Measurements from ENCODE around the gene OR5P2.
"Not testable (repeated sequence)": the region's sequence is repeated elsewhere in the genome, so short reads cannot be mapped to it uniquely, and the experiment has no call there.

Gene OR5P2, protein sequence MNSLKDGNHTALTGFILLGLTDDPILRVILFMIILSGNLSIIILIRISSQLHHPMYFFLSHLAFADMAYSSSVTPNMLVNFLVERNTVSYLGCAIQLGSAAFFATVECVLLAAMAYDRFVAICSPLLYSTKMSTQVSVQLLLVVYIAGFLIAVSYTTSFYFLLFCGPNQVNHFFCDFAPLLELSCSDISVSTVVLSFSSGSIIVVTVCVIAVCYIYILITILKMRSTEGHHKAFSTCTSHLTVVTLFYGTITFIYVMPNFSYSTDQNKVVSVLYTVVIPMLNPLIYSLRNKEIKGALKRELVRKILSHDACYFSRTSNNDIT

DNA sequence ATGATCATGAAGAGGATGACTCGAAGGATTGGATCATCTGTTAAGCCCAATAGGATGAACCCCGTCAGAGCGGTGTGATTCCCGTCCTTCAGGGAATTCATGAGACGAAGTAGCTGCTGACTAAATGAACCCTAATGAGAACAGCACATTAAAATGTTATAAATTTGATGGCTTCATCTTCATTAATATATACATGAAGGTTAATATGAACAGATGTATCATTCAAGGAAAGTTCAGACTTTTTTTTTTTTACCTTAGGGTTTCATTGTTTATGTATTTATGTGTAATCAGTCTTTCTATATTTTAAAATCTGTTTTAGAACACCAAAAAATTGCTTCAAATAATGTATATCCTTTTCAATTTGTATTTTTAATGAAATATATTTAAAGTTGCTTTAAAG lies at the start of gene OR5P2:
TSS of gene OR5P2 (minus strand) at position 101 of the 400 bp plus-strand sequence. CDS start at position 101, 0 bp downstream.
- no peak for DNase-seq

GRCh38 chr11:7846003-7846402 lies 49.3 kb upstream of the OR5P2 start:
- no peak for DNase-seq

GRCh38 chr11:7844986-7845385 lies 48.2 kb upstream of the OR5P2 start:
- DNase-seq: no peak

DNA sequence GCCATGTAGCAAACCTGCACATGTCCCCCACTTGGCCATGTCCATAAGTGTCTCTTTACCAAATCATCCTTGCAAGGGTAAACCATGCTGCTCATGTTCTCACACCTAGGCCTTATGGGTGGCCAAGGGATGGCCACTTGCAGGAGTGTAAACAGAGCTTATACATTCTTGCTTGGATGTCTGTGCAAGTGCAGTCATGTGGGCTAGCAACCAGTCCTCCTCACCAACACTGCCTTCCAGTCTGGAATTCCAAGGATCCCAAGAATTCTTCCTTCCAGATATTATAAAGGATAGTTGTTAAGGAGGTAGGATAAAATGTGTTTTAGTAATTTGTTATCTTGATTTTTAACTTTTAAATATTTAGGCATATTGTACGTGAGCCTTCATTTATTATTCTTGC lies 47.8 kb upstream of the OR5P2 start:
- DNase-seq: no peak

- DNase-seq: no peak
These were observed 43.8 kb upstream of the OR5P2 start for GRCh38 chr11:7840578-7840977.

DNA sequence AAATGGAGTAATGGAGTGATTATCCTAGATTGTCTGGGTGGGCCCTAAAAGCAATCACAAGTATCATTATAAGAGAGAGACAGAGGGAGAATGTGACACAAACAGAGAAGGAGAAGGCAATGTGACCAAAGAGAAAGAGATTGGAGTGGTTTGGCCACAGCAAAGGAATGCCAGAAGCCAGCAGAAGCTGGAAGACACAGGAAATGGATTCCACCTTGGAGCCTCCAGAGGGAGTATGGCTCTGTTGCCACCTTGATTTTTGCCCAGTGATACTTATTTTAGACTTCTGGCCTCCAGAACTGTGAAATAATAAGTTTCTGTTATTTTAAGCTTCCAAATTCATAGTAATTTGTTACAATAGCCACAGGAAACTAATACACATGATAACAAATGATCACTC lies 36.8 kb upstream of the OR5P2 start:
- DNase-seq: no peak

- no peak for DNase-seq
These were observed 34.0 kb upstream of the OR5P2 start, which contains the start of gene OR5P3 for GRCh38 chr11:7830740-7831139. Gene OR5P3 (minus strand): TSS chr11:7830840.

DNA sequence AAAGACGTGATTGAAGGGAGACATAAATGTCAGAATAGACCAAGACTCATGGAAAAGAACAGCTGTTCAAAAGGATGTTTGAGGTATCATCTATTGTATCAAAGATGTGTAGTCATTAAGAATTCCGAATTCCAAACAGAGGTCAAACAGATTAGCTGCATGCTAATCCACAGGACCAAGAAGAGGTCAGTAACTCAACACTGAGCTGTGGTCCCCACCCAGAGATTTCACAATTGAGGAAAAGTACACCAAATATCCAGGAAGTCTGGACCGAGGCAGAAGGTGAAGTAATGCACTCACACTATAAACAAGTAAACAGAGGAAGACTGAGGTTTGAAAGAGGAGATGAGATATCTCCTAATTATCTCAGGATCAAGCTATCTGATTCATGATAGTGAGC lies 29.6 kb upstream of the OR5P2 start:
- DNase-seq: no peak

GRCh38 chr11:7820417-7820816 lies 23.7 kb upstream of the OR5P2 start:
- DNase-seq: not testable (repeated sequence)

DNA sequence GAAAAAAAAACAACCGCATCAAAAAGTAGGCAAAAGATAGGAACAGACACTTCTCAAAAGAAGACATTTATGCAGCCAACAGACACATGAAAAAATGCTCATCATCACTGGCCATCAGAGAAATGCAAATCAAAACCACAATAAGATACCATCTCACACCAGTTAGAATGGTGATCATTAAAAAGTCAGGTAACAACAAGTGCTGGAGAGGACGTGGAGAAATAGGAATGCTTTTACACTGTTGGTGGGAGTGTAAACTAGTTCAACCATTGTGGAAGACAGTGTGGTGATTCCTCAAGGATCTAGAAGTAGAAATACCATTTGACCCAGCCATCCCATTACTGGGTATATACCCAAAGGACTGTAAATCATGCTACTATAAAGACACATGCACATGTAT lies 18.2 kb upstream of the OR5P2 start:
- not testable (repeated sequence) for DNase-seq

DNA sequence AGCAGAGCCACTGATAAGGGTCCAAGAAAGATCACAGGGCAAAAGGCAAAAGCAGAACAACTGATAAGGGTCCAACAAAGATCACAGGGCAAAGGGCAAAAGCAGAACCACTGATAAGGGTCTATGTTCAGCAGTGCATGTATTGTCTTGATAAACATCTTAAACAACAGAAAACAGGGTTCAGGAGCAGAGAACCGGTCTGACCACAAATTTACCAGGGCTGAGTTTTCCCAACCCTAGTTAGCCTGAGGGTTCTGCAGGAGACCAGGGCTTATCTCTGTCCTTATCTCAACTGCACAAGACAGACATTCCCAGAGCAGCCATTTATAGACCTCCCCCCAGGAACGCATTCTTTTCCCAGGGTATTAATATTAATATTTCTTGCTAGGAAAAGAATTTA lies 13.6 kb upstream of the OR5P2 start:
- not testable (repeated sequence) for DNase-seq

- DNase-seq: no peak
These were observed 3.5 kb downstream of the OR5P2 start for GRCh38 chr11:7793233-7793632.

DNA sequence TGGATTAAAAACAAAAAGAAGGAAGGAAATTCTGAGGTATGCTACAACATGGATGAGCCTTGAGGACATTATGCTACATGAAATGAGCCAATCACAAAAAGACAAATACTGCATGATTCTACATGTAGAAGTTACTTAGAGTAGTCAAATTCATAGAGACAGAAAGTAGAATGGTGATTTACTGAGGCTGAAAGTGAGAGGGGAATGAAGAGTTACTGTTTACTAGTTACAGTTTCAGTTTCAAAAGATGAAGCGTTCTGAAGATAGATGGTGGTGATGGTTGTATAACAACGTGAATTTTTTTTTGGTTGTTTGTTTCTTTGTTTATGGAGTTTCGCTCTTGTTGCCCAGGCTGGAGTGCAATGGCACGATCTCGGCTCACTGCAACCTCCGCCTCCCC lies 9.5 kb downstream of the OR5P2 start:
- no peak for DNase-seq

DNA sequence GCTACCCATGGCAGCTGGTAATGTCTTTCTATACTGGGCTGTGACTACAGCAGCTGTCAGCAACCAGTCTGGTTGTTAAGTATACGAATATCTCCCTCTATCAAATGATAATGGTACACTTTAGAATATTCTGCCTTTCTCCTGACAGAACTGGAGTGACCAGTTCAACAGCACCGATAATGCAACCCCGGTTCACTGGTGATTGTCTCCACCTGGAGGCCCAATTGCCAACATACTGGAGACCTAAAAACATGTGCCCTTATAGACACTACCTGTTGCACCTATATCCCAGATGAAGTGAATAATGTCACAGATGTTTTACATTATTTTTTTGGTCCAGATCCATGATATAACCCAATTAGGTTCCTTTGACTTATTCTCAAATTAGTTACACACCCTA lies 21.1 kb downstream of the OR5P2 start:
- DNase-seq: no peak

DNA sequence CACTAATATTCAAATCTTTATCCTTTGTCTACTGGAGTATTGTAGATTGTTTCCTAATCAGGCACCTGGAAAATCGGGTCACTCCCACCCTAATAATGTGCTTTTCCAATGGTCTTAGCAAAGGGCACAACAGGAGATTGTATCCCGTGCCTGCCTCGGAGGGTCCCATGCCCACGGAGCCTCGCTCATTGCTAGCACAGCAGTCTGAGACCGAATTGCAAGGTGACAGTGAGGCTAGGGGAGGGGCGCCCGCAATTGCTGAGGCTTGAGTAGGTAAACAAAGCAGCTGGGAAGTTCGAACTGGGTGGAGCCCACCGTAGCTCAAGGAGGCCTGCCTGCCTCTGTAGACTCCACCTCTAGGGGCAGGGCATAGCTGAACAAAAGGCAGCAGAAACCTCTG lies 32.4 kb downstream of the OR5P2 start:
- DNase-seq: not testable (repeated sequence)

GRCh38 chr11:7759010-7759409 lies 37.7 kb downstream of the OR5P2 start:
- DNase-seq: no peak

DNA sequence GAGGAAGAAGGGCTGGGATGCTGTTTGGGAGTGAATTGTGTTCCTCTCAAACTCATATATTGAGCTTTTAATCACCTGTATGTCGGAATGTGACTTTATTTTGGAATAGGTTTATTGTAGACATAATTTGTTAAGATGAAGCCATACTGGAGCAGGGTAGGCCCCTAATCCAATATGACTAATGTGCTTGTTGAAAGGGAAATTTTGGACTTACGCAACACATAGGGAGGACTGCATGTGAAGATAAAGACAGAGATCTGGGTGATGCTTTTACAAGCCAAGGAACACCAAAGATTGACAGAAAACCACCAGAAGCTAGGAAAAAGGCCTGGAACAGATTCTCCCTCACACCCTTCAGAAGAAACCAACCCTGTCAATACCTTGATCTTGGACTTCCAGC lies 47.3 kb downstream of the OR5P2 start:
- no peak for DNase-seq

Data from CD4-positive, alpha-beta T cell treated with Interleukin-12 subunit alpha and Interleukin-12 subunit beta, for 1 hour (primary cell).